ENCODE results near the gene SEPTIN10.
"Not testable (repeated sequence)": the region's sequence is repeated elsewhere in the genome, so short reads cannot be mapped to it uniquely, and the experiment has no call there.

SEPTIN10 gene

GRCh38 chr2:109555346-109555900 lies 58.3 kb downstream of the SEPTIN10 start:
- DNase-seq (ENCODE audit: insufficient read length) (no peak), FAIRE-seq (no peak)
- TF ChIP-seq POLR2A (IDR thresholded peaks at IDR 0.05; ENCODE audit: low read depth, low read length) (no peak), TAF1 (IDR thresholded peaks at IDR 0.05; ENCODE audit: borderline replicate concordance, low read depth, low read length) (no peak), POLR2AphosphoS5 (IDR thresholded peaks at IDR 0.05; ENCODE audit: low read depth, low read length) (no peak)

- TF ChIP-seq TAF1 (IDR thresholded peaks at IDR 0.05; ENCODE audit: borderline replicate concordance, low read depth, low read length): no peak
- no peak for TF ChIP-seq POLR2AphosphoS5 (IDR thresholded peaks at IDR 0.05; ENCODE audit: low read depth, low read length)
- no peak for TF ChIP-seq POLR2A (IDR thresholded peaks at IDR 0.05; ENCODE audit: low read depth, low read length)
- no peak for DNase-seq (ENCODE audit: insufficient read length)
- FAIRE-seq: no peak
These were observed 59.0 kb downstream of the SEPTIN10 start for GRCh38 chr2:109554758-109555157.

GRCh38 chr2:109549016-109549590 lies 64.7 kb downstream of the SEPTIN10 start:
- no peak for TF ChIP-seq POLR2AphosphoS5 (IDR thresholded peaks at IDR 0.05; ENCODE audit: low read depth, low read length)
- no peak for FAIRE-seq
- DNase-seq (ENCODE audit: insufficient read length): no peak

GRCh38 chr2:109547280-109547679 lies 66.5 kb downstream of the SEPTIN10 start:
- DNase-seq (ENCODE audit: insufficient read length) (no peak), FAIRE-seq (no peak)
- no peak for TF ChIP-seq POLR2A (IDR thresholded peaks at IDR 0.05; ENCODE audit: low read depth, low read length)
- TF ChIP-seq POLR2AphosphoS5 (IDR thresholded peaks at IDR 0.05; ENCODE audit: low read depth, low read length): no peak
- no peak for TF ChIP-seq TAF1 (IDR thresholded peaks at IDR 0.05; ENCODE audit: borderline replicate concordance, low read depth, low read length)

- peak; percentile 85 for FAIRE-seq
- no peak for DNase-seq (ENCODE audit: insufficient read length)
- no peak for TF ChIP-seq POLR2A (IDR thresholded peaks at IDR 0.05; ENCODE audit: low read depth, low read length)
- TF ChIP-seq TAF1 (IDR thresholded peaks at IDR 0.05; ENCODE audit: borderline replicate concordance, low read depth, low read length): no peak
- TF ChIP-seq POLR2AphosphoS5 (IDR thresholded peaks at IDR 0.05; ENCODE audit: low read depth, low read length): no peak
These were observed 67.7 kb downstream of the SEPTIN10 start for GRCh38 chr2:109545828-109546713.

- TF ChIP-seq POLR2AphosphoS5 (IDR thresholded peaks at IDR 0.05; ENCODE audit: low read depth, low read length) (no peak), POLR2A (IDR thresholded peaks at IDR 0.05; ENCODE audit: low read depth, low read length) (no peak), TAF1 (IDR thresholded peaks at IDR 0.05; ENCODE audit: borderline replicate concordance, low read depth, low read length) (no peak)
- DNase-seq (ENCODE audit: insufficient read length) (no peak), FAIRE-seq (no peak)
These were observed 71.4 kb downstream of the SEPTIN10 start for GRCh38 chr2:109542384-109542783.

- no peak for TF ChIP-seq POLR2A (IDR thresholded peaks at IDR 0.05; ENCODE audit: low read depth, low read length)
- TF ChIP-seq TAF1 (IDR thresholded peaks at IDR 0.05; ENCODE audit: borderline replicate concordance, low read depth, low read length): no peak
- TF ChIP-seq POLR2AphosphoS5 (IDR thresholded peaks at IDR 0.05; ENCODE audit: low read depth, low read length): no peak
- FAIRE-seq (no peak), DNase-seq (ENCODE audit: insufficient read length) (no peak)
These were observed 75.2 kb downstream of the SEPTIN10 start for GRCh38 chr2:109538546-109538945.

- TF ChIP-seq TAF1 (IDR thresholded peaks at IDR 0.05; ENCODE audit: borderline replicate concordance, low read depth, low read length) (no peak), POLR2A (IDR thresholded peaks at IDR 0.05; ENCODE audit: low read depth, low read length) (no peak), POLR2AphosphoS5 (IDR thresholded peaks at IDR 0.05; ENCODE audit: low read depth, low read length) (no peak)
- DNase-seq (ENCODE audit: insufficient read length): no peak
- no peak for FAIRE-seq
These were observed 76.1 kb downstream of the SEPTIN10 start for GRCh38 chr2:109537565-109538222.

- FAIRE-seq; DNase-seq (ENCODE audit: insufficient read length): not testable (repeated sequence)
These were observed 77.2 kb downstream of the SEPTIN10 start for GRCh38 chr2:109536556-109536955.

- no peak for FAIRE-seq
- TF ChIP-seq POLR2A (IDR thresholded peaks at IDR 0.05; ENCODE audit: low read depth, low read length) (no peak), POLR2AphosphoS5 (IDR thresholded peaks at IDR 0.05; ENCODE audit: low read depth, low read length) (no peak), TAF1 (IDR thresholded peaks at IDR 0.05; ENCODE audit: borderline replicate concordance, low read depth, low read length) (no peak)
- DNase-seq (ENCODE audit: insufficient read length): no peak
These were observed 78.4 kb downstream of the SEPTIN10 start for GRCh38 chr2:109535217-109535946.

GRCh38 chr2:109533823-109534222 lies 79.9 kb downstream of the SEPTIN10 start:
- FAIRE-seq: no peak
- TF ChIP-seq POLR2AphosphoS5 (IDR thresholded peaks at IDR 0.05; ENCODE audit: low read depth, low read length) (no peak), TAF1 (IDR thresholded peaks at IDR 0.05; ENCODE audit: borderline replicate concordance, low read depth, low read length) (no peak), POLR2A (IDR thresholded peaks at IDR 0.05; ENCODE audit: low read depth, low read length) (no peak)
- DNase-seq (ENCODE audit: insufficient read length): no peak
